ENCODE measurements around the gene TRIM49D1.
"Not testable (repeated sequence)": the region's sequence is repeated elsewhere in the genome, so short reads cannot be mapped to it uniquely, and the experiment has no call there.

Gene TRIM49D1

GRCh38 chr11:89922195-89922660, at the start of gene TRIM49D1:
TSS of gene TRIM49D1 (minus strand) at chr11:89922245. CDS start at chr11:89917710, 4,535 bp downstream.
- no peaks in the 10 kb centered on the region for H3K9me3 ChIP-seq (ENCODE audit: severe bottlenecking)
- no peak within 1 kb of the TSS for H3K4me3 ChIP-seq (ENCODE audit: low read depth, low read length)
- no peak for DNase-seq
- no peaks in the 10 kb centered on the region for H3K27me3 ChIP-seq (ENCODE audit: insufficient read depth, low read depth, severe bottlenecking)
- TF ChIP-seq CTCF (IDR thresholded peaks at IDR 0.05; ENCODE audit: low read depth, low read length): no peak
- H3K27ac ChIP-seq: no peak within 1 kb of the TSS
- no peaks in the 10 kb centered on the region for H3K36me3 ChIP-seq

- H3K27me3 ChIP-seq (ENCODE audit: insufficient read depth, low read depth, severe bottlenecking); H3K27ac ChIP-seq; H3K4me3 ChIP-seq (ENCODE audit: low read depth, low read length); H3K9me3 ChIP-seq (ENCODE audit: severe bottlenecking); DNase-seq; H3K36me3 ChIP-seq: not testable (repeated sequence)
These were observed 43.7 kb upstream of the TRIM49D1 start, which contains the start of gene TRIM64 for GRCh38 chr11:89965737-89966136. TSS of gene TRIM64 (plus strand) at chr11:89966037. CDS start at chr11:89968504, 2,467 bp downstream.

GRCh38 chr11:89960833-89961232, 38.8 kb upstream of the TRIM49D1 start:
- not testable (repeated sequence) for DNase-seq; H3K4me3 ChIP-seq (ENCODE audit: low read depth, low read length); H3K27ac ChIP-seq; H3K9me3 ChIP-seq (ENCODE audit: severe bottlenecking); H3K27me3 ChIP-seq (ENCODE audit: insufficient read depth, low read depth, severe bottlenecking); H3K36me3 ChIP-seq

GRCh38 chr11:89923764-89924163, 1.7 kb upstream of the TRIM49D1 start, which contains the start of gene TRIM49D2:
TSS of gene TRIM49D2 (plus strand) at chr11:89924064. CDS start at chr11:89926762, 2,698 bp downstream.
- H3K36me3 ChIP-seq; H3K27me3 ChIP-seq (ENCODE audit: insufficient read depth, low read depth, severe bottlenecking); H3K27ac ChIP-seq; H3K4me3 ChIP-seq (ENCODE audit: low read depth, low read length); DNase-seq; H3K9me3 ChIP-seq (ENCODE audit: severe bottlenecking): not testable (repeated sequence)

- not testable (repeated sequence) for H3K36me3 ChIP-seq; H3K27me3 ChIP-seq (ENCODE audit: insufficient read depth, low read depth, severe bottlenecking); H3K27ac ChIP-seq; H3K9me3 ChIP-seq (ENCODE audit: severe bottlenecking); H3K4me3 ChIP-seq (ENCODE audit: low read depth, low read length); DNase-seq
These were observed 21.2 kb downstream of the TRIM49D1 start for GRCh38 chr11:89900809-89901208.

GRCh38 chr11:89893245-89893644, 28.8 kb downstream of the TRIM49D1 start:
- not testable (repeated sequence) for H3K27me3 ChIP-seq (ENCODE audit: insufficient read depth, low read depth, severe bottlenecking); DNase-seq; H3K9me3 ChIP-seq (ENCODE audit: severe bottlenecking); H3K36me3 ChIP-seq; H3K27ac ChIP-seq; H3K4me3 ChIP-seq (ENCODE audit: low read depth, low read length)

GRCh38 chr11:89877511-89877910, 44.5 kb downstream of the TRIM49D1 start:
- not testable (repeated sequence) for DNase-seq; H3K27ac ChIP-seq; H3K36me3 ChIP-seq; H3K27me3 ChIP-seq (ENCODE audit: insufficient read depth, low read depth, severe bottlenecking); H3K4me3 ChIP-seq (ENCODE audit: low read depth, low read length); H3K9me3 ChIP-seq (ENCODE audit: severe bottlenecking)

- not testable (repeated sequence) for H3K9me3 ChIP-seq (ENCODE audit: severe bottlenecking); H3K36me3 ChIP-seq; H3K27me3 ChIP-seq (ENCODE audit: insufficient read depth, low read depth, severe bottlenecking); H3K4me3 ChIP-seq (ENCODE audit: low read depth, low read length); DNase-seq; H3K27ac ChIP-seq
These were observed 49.5 kb downstream of the TRIM49D1 start for GRCh38 chr11:89872588-89872987.

- not testable (repeated sequence) for H3K4me3 ChIP-seq (ENCODE audit: low read depth, low read length); H3K36me3 ChIP-seq; H3K9me3 ChIP-seq (ENCODE audit: severe bottlenecking); H3K27me3 ChIP-seq (ENCODE audit: insufficient read depth, low read depth, severe bottlenecking); H3K27ac ChIP-seq; DNase-seq
These were observed 56.8 kb downstream of the TRIM49D1 start for GRCh38 chr11:89865223-89865622.

- H3K9me3 ChIP-seq (ENCODE audit: severe bottlenecking); H3K36me3 ChIP-seq; DNase-seq; H3K27ac ChIP-seq; H3K27me3 ChIP-seq (ENCODE audit: insufficient read depth, low read depth, severe bottlenecking); H3K4me3 ChIP-seq (ENCODE audit: low read depth, low read length): not testable (repeated sequence)
These were observed 57.9 kb downstream of the TRIM49D1 start for GRCh38 chr11:89863906-89864704.

All from WERI-Rb-1 (cell line).